Activated naive CD4-positive, alpha-beta T cell treated with anti-CD3 and anti-CD28 coated beads, Interleukin-2, amount 50 U/mL, for 72 hours (primary cell): Measurements from ENCODE around the gene CXCL17. TPM values are rescaled to one million over a fixed set of nuclear protein-coding genes. Genes with fewer than 3 reads are reported as not detected.
"Not testable (repeated sequence)": the region's sequence is repeated elsewhere in the genome, so short reads cannot be mapped to it uniquely, and the experiment has no call there.

Source experiments
- ATAC-seq, 2 donors: fragments of 150-1000 bp; cut with Tn5 transposase; 2 replicates each; pipeline ENCODE4 v1.10.0; 2021; ENCODE audit warnings: mild to moderate bottlenecking in 2 of 2, moderate library complexity in 2 of 2
- DNase-seq, 2 donors: peaks; one replicate each; pipeline ENCODE4 v3.0.0; 2021 to 2022; ENCODE audit warnings: low spot score in 2 of 2
- H3K27ac Mint-ChIP-seq, 2 donors: one replicate each; pipeline ENCODE4 v1.8.0; 2022; ENCODE audit warnings: mild to moderate bottlenecking in 2 of 2, mixed read lengths in 2 of 2
- H3K36me3 Mint-ChIP-seq, 2 donors: one replicate each; pipeline ENCODE4 v1.8.0; 2022; ENCODE audit warnings: mixed read lengths in 2 of 2
- H3K9me3 Mint-ChIP-seq, 2 donors: one replicate each; pipeline ENCODE4 v1.8.0; 2022; ENCODE audit warnings: mixed read lengths in 2 of 2
- total RNA-seq, 2 donors: library from RNA; stranded (reverse); gene quantifications; one replicate each; pipeline ENCODE4 v1.2.3, GENCODE V29; 2022

Gene CXCL17, protein sequence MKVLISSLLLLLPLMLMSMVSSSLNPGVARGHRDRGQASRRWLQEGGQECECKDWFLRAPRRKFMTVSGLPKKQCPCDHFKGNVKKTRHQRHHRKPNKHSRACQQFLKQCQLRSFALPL
- total RNA-seq, result not detected

DNA sequence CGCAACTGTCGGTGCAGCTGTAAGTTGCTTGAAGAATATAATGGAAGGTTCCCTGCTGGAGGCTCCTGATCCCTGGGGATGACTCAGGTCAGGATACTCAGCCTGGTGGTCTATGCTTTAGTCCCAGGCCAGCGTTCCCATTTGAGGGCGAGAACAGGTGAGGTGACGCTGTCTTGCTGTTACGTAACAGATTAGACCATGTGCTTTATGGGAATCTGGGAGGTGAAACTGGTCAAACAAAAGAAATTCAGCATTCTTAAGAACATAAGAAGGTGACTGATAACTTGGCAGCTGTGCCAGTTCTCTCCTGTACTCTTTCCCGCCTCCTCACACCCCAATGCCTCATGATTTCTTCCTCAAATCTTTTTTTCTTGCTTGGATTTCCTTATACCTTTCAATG lies at the start of gene CXCL17:
Gene CXCL17 (minus strand): TSS at position 114 of the 400 bp plus-strand sequence. CDS start 114 bp downstream, outside the sequence.
- Mint-ChIP-seq H3K36me3 (no peaks in the 10 kb centered on the region), H3K27ac (peak within 1 kb of the TSS in 1 of 2 donors; percentile 31), H3K9me3 (no peaks in the 10 kb centered on the region)
- ATAC-seq (no peak), DNase-seq (no peak)

DNA sequence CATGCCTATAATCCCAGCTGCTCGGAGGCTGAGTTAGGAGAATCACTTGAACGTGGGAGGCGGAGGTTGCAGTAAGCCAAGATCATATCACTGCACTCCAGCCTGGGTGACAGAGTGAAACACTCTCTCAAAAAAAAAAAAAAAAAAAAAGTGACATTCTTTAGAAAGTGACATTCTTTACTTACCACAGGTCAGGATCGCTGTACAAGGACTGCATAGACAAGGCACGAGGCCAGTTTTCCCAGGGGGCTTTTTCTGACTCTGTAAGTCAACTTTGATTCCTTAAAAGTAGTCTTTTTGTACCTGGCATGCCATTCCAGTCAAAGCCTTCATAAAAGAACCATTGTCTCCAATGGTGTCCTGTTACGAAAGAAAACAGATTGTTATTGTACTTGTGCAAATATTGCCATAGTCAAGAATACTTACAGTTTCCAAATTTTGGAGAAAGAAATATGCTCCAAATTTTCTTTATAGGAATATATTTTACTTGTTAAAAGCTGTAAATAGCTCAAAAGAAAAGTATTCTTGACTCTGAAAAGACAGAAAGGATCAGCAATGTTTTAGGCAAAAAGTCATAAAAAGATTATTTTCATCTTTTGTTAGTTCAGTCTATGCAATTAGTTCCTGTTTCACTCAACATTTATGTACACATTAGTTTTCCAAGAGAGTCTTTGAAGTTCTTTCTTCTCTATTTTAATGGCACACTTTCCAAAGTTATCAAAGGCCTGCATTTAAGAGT lies 46.2 kb upstream of the CXCL17 start:
- H3K27ac Mint-ChIP-seq, result no peak overlapping the region
- H3K9me3 Mint-ChIP-seq, result no peaks in the 10 kb centered on the region
- H3K36me3 Mint-ChIP-seq, result no peaks in the 10 kb centered on the region
- DNase-seq (no peak), ATAC-seq (no peak)

DNA sequence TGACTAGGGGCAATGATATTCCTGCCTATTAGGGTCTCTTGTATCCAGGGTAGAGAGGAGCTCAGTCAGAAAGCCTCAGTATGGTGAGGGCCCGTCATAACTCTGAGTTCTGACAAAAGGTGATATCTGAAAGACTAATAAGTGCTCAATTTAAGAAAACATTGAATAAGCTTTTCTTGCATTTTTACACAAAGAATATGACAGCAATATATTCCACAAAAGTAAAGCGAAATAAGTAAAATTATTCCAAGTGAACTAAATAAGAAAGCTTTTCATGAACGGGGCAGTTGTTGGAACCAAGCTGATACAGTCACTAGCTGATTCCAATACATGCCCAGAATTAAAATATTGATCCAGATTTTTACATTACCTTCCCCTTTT lies 45.0 kb upstream of the CXCL17 start:
- H3K9me3 Mint-ChIP-seq, result no peaks in the 10 kb centered on the region
- H3K27ac Mint-ChIP-seq, result no peak overlapping the region
- no peaks in the 10 kb centered on the region for H3K36me3 Mint-ChIP-seq
- no peak for DNase-seq
- ATAC-seq, result no peak

DNA sequence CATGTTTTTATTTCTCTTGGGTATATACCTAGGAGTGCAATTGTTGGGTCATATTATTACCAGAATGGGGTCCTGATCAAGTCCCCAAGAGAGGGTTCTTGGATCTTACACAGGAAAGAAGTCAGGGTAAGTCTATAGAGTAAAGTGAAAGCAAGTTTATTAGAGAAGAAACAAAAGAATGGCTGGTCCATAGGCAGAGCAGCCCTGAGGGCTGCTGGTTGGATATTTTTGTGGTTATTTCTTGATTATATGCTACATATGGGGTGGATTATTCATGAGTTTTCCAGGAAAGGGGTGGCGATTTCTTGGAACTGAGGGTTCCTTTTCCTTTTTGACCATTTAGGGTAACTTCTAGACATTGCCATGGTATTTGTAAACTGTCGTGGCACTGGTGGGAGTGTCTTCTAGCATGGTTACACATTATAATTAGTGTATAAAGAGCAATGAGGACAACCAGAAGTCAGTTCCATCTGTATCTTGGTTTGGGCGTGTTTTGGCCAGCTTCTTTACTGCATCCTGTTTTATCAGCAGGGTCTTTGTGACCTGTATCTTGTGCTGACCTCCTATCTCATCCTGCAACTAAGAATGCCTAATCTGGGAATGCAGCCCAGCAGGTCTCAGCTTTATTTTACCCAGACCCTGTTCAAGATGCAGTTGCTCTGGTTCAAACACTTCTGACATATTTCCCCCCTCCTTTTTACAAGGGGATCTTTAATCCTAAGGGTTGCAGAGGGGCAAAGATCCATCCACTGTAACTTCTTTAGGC lies 44.5 kb upstream of the CXCL17 start:
- peak in 1 of 2 donors; percentile 38 for ATAC-seq
- Mint-ChIP-seq H3K9me3 (no peaks in the 10 kb centered on the region), H3K36me3 (no peaks in the 10 kb centered on the region), H3K27ac (no peak overlapping the region)
- DNase-seq, result no peak

DNA sequence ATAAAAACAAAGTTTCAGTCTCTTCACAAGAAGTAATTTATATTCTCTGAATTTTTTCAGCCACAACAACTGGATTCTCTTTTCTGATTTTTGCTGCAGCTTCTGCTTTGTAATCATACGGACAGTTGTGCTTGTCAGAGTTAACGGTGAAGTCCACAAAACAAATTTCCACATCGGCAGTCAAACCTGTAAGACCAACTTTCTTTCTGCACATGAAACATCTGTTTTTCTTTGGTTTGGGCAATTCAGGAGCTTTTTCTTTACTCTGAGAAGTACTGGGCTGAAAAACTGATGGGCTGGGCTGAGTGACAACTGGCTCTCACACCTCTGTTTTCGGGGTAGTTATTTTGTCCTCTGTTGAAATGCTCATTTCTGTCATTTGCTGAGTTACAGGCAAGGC lies 42.3 kb upstream of the CXCL17 start:
- H3K36me3 Mint-ChIP-seq, DNase-seq, H3K9me3 Mint-ChIP-seq, ATAC-seq, H3K27ac Mint-ChIP-seq: not testable (repeated sequence)

DNA sequence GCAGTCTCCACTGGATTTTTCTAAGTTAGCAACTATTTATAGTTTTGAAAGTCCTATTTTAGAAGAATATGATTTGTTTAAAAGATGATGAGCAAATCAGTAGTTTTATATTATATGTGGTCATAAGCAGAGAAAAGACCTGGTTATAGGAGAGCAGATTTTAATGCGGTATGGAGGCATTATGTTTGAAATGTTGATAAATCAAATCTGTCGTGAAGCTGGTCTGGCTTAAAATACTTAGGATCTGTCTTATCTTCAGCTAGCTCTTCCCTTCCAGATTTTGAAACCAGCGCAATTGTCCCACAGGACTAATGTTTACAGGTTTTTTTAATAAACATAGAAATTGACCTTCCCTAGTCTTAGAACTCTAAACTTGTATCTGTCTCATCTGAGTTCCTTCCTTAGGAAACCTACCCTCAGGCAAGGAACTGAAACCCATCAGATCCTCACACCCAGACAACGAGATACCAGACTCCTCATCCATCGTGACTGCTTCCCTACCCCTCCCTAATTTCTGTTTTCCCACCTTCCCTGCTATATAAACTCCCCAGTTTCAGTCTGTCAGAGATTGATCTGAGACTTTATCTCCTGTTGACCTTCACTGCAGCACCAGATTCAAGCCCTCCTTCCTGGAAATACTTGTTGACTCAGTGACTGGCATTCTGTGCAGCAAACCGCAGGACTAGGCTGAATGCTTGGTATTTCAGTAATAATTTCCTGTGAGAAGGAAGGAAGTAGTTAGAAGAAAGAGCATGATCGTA lies 37.8 kb upstream of the CXCL17 start:
- no peak for DNase-seq
- peak; percentile 34 to 84 for ATAC-seq
- H3K9me3 Mint-ChIP-seq, result no peaks in the 10 kb centered on the region
- no peaks in the 10 kb centered on the region for H3K36me3 Mint-ChIP-seq
- peak overlapping the region; percentile 33 to 59 for H3K27ac Mint-ChIP-seq

DNA sequence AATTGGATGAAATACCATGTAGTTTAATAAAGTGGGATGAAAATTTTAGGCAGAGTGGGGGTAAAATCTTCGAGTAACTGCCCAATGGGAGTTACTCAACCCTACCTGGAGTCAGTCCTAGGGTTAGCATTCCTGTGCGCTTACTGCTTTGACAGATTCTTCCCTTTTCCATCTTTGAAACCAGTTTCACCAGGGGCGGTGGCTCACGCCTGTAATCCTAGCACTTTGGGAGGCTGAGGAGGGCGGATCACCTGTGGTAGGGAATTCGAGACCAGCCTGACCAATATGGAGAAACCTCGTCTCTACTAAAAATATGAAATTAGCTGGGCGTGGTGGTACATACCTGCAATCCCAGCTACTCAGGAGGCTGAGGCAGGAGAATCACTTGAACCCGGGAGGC lies 37.0 kb upstream of the CXCL17 start:
- Mint-ChIP-seq H3K36me3 (no peaks in the 10 kb centered on the region), H3K9me3 (no peaks in the 10 kb centered on the region), H3K27ac (no peak overlapping the region)
- ATAC-seq (no peak), DNase-seq (no peak)

DNA sequence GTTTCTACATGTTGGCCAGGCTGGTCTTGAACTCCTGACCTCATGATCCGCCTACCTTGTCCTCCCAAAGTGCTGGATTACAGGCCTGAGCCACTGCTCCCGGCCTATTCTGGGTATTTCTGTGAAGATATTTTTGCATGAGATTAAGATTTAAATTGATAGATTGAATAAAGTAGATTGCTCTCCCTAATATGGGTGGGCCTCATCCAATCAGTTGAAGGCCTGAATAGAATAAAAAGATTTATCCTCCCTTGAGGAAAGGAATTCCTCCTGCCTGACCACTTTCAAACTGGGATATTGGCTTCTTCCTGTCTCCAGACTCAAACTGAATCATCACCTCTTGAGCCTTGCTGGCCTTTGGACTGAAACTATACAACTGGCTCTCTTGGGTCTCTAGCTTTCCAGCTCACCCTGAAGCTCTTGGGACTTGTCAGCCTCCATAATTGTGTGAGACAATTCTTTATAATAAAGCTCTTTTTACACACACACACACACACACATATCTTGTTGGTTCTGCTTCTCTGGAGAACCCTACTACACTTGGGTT lies 36.1 kb upstream of the CXCL17 start:
- no peaks in the 10 kb centered on the region for H3K36me3 Mint-ChIP-seq
- H3K9me3 Mint-ChIP-seq, result no peaks in the 10 kb centered on the region
- H3K27ac Mint-ChIP-seq, result no peak overlapping the region
- ATAC-seq, result no peak
- no peak for DNase-seq

DNA sequence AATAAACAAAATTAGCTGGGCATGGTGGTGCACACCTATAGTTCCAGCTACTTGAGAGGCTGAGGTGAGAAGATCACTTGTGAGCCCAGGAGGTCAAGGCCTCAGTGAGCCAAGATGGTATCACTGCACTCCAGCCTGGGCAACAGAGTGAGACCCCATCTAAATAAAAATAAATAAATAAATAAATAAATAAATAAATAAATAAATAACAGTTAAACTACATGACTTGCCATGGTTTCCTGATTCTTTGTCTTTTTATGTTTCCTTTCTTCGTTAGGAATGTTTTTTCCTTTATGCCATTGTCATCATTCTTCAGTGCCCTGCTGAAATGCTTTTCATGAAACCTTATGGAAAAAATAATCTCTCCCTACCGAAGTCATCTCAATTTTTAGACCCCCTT lies 35.2 kb upstream of the CXCL17 start:
- Mint-ChIP-seq H3K36me3 (no peaks in the 10 kb centered on the region), H3K9me3 (no peaks in the 10 kb centered on the region), H3K27ac (no peak overlapping the region)
- no peak for ATAC-seq
- no peak for DNase-seq

DNA sequence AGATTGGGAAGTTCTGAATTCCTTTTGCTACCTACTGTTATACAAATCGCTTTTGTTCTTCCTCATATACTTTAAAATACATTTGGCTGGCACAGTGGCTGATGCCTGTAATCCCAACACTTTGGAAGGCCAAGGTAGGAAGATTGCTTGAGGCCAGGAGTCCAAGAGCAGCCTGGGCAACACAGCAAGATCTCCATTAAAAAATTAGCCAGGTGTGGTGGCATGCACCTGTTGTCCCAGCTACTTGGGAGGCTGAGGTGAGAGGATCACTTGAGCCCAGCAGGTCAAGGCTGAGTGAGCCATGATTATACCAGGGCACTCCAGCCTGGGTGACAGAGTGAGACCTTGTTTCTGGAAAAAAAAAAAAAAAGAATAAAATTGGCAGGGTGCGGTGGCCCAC lies 34.4 kb upstream of the CXCL17 start:
- DNase-seq (no peak), ATAC-seq (no peak)
- H3K9me3 Mint-ChIP-seq, result no peaks in the 10 kb centered on the region
- no peak overlapping the region for H3K27ac Mint-ChIP-seq
- H3K36me3 Mint-ChIP-seq, result no peaks in the 10 kb centered on the region

DNA sequence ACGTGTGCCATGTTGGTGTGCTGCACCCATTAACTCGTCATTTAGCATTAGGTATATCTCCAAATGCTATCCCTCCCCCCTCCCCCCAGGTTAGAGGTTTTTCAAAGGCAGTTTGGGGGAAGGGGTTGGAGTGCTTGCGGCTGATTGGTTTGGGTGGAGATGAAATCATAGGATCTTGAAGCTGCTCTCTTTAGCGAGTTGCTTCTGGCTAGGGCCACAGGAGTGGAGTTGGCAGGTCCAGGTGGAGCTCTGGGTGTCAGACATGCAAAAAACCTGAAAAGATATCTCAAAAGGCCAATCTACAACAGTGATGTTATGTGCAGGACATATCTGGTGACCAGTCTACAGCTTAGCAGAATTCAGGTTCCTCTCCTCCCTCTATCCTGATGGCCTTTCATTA lies 32.6 kb upstream of the CXCL17 start:
- Mint-ChIP-seq H3K9me3 (no peaks in the 10 kb centered on the region), H3K27ac (no peak overlapping the region), H3K36me3 (no peaks in the 10 kb centered on the region)
- DNase-seq, result no peak
- no peak for ATAC-seq

DNA sequence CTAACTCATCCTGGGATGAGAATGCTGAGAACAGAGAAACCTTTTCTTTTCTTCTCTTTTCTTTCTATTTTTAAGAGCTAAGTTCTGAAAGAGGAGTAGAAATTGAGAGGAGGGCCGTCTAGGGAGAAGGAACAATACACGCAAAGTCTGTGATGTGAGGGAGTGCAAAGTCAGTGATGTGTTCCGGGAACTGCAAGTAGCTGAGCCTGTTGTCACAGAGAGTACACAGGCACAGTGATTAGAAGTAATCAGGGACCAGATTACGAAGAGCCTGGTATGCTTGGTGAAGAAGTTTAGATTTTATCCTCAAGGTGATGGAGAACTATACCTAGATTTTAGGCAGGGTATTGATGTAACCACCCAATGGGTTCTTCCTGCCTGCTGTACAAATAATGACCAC lies 32.0 kb upstream of the CXCL17 start:
- H3K9me3 Mint-ChIP-seq, result no peaks in the 10 kb centered on the region

DNA sequence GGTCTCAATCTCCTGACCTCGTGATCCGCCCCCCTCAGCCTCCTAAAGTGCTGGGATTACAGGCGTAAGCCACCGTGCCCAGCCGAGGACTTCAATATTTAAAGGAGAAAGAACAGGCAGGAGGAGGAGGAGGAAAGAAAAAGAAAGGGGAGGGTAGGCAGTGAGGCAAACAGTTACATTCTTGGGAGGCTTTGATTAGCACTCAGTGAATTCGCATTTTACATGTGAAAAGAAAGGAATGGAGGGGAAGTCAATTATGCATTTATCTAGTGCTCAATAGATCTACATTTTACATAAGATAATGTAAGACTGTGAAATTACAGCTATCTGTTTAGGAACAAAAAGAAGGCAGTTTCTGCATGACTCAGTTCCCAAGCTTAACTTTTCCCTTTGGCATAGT lies 30.9 kb upstream of the CXCL17 start:
- no peak for ATAC-seq
- Mint-ChIP-seq H3K27ac (no peak overlapping the region), H3K36me3 (no peaks in the 10 kb centered on the region), H3K9me3 (no peaks in the 10 kb centered on the region)
- DNase-seq, result no peak

More for the DNA sequence above, 32.0 kb upstream of the CXCL17 start:
- DNase-seq (no peak), ATAC-seq (no peak)
- H3K36me3 Mint-ChIP-seq, result no peaks in the 10 kb centered on the region
- no peak overlapping the region for H3K27ac Mint-ChIP-seq

DNA sequence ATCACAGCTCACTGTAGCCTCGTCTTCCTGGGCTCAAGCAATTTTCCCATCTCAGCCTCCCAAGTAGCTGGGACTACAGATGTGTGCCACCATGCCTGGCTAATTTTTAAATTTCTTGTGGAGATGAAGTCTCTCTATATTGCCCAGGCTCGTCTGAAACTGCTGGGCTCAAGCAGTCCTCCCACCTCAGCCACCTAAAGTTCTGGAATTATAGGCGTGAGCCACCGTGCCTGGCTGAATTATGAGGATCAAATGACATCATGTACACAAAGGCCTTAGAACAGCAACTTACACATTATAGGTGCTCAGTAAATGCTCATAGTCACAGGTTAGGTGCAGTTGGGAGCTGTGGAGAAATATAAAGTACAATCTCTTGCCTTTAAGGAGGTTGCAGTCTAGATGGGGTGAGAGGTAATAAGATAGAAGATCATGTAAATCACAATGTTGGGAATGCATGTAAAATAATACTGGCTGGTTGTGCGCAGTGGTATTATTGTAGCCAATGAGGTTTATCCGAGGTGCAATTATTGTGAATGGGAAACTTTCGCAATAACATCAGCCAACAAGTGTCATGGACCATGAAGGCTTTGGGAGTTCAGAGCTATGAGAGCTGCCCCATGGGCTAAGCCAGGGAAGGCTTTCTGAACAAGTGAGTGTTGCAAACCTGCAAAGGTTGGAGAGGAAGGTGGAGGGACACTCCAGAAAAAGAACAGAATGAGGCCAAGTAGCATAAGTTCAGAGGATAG lies 29.8 kb upstream of the CXCL17 start:
- DNase-seq, result no peak
- H3K9me3 Mint-ChIP-seq, result no peaks in the 10 kb centered on the region
- H3K36me3 Mint-ChIP-seq, result no peaks in the 10 kb centered on the region
- ATAC-seq, result no peak
- H3K27ac Mint-ChIP-seq, result no peak overlapping the region

DNA sequence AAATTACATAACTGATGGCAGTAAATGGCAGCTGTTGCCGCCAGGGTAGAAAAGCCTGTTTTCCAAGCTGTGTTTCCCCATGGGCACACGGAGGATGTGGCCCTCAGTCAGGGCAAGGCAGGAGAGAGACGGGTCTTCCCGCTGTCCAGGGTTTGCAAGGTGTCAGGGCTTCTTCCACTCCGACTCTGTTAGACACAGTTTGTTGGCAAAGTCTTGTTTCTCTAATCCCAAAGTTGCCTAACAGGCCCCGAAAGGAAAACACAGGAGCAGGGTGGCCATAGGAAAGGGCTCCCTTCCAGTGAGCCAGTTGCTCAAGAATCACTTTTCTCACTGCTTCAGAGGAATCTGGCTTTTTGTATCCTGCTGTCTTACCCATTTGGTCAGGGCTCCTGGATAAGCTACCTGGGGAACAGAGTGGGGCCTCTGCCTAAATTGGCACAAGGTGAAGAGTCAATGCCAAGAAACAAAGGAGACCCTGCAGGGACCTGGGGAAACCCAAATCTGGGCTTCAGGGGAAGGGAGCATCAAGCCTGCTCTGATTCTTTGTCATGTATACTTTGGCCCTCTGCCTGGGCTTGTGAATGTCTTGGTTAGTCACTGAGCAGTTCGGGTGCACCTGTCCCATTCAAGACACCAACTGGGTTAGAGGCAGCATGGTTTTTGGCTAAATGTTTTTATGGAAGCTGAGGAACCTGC lies 29.0 kb upstream of the CXCL17 start:
- H3K9me3 Mint-ChIP-seq, result no peaks in the 10 kb centered on the region
- no peak overlapping the region for H3K27ac Mint-ChIP-seq
- no peak for DNase-seq
- H3K36me3 Mint-ChIP-seq, result no peaks in the 10 kb centered on the region
- no peak for ATAC-seq
